OCI-LY7 (cell line): Measurements from ENCODE around the gene POC1A.

Experiments
- CTCF ChIP-seq: fragments of 200-600 bp; sonication (generic); conservative IDR thresholded peaks from 2 replicates; pipeline ENCODE4 v1.5.1; 2014; ENCODE audit warnings: mild to moderate bottlenecking, antibody characterized with exemption, low read length, moderate library complexity, mixed read lengths
- EZH2phosphoT487 ChIP-seq: fragments of 200-600 bp; sonication (generic); IDR thresholded peaks from 2 replicates; pipeline ENCODE4 v1.6.1; 2018; ENCODE audit warnings: low read depth, borderline replicate concordance, mild to moderate bottlenecking, mixed run types, antibody characterized with exemption, low read length, moderate library complexity, mixed read lengths

GRCh38 chr3:52167240-52167639 lies 13.0 kb upstream of the POC1A start:
- no peak for TF ChIP-seq CTCF
- TF ChIP-seq EZH2phosphoT487: no peak
